Upper lobe of right lung (tissue), 1 donor: ENCODE data around the gene ANO2. TPM values are rescaled to one million over a fixed set of nuclear protein-coding genes. Genes with fewer than 3 reads are reported as not detected.

Experiments used
- ATAC-seq: fragments of 200-7000 bp; cut with Tn5 transposase; one replicate; pipeline ENCODE4 v1.9.1; 2020; ENCODE audit warnings: mild to moderate bottlenecking, moderate library complexity
- DNase-seq: peaks from one replicate; pipeline ENCODE4 v3.0.0-alpha.2; 2020
- H3K27ac ChIP-seq: fragments of 200-600 bp; one replicate; pipeline ENCODE4 v1.8.0; 2022
- H3K27me3 ChIP-seq: fragments of 200-600 bp; one replicate; pipeline ENCODE4 v1.8.0; 2022; ENCODE audit warnings: mild to moderate bottlenecking
- H3K36me3 ChIP-seq: fragments of 200-600 bp; one replicate; pipeline ENCODE4 v1.8.0; 2022
- H3K4me1 ChIP-seq: fragments of 200-600 bp; one replicate; pipeline ENCODE4 v1.8.0; 2022
- H3K4me3 ChIP-seq: fragments of 200-600 bp; one replicate; pipeline ENCODE4 v1.8.0; 2022; ENCODE audit warnings: mild to moderate bottlenecking
- H3K9me3 ChIP-seq: fragments of 200-600 bp; one replicate; pipeline ENCODE4 v1.8.0; 2022
- intact Hi-C: fragments of 100-400 bp; cut with DNase I; formaldehyde crosslinking; loops from one replicate; pipeline ENCODE4 v1.11.0; 2022
- total RNA-seq: library from RNA; stranded (reverse); fragmentation: NEBNext Ultra II Directional; extraction: Animal tissue kit (Norgen Biotek cat#: 25700); gene quantifications from one replicate; pipeline ENCODE4 v1.2.1, GENCODE V29; 2021
- TF ChIP-seq, protein P1 (sequence below): fragments of 200-600 bp; IDR thresholded peaks from one replicate; pipeline ENCODE4 v1.8.0; 2022; ENCODE audit warnings: antibody characterized with exemption
- donor health status: DM: no; HTN: yes; CAD: no; lungs with severe emphysema.

ANO2 gene
- total RNA-seq, 1 donor from 2014 or later: 36.8 TPM

DNA sequence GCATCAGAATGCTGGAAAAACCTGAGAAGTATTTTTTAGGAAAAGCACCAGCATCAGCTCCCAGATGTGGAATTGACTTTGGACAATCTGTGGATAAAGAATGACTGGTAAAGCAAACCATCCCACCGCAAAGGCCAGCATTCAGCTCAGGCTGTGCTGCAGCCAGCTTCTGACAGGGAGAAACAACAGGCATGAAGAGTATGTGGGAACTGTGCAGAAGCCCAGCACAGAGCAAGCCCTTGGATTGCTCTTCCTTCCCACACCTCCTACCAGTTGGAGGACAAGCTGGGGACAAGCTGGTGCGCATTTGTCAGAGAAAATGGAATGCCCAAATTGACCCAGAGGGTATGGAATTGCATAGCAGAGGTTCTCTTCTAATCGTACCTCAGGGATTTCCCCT, 228.1 kb downstream of the ANO2 start:
- TF ChIP-seq, protein P1, sequence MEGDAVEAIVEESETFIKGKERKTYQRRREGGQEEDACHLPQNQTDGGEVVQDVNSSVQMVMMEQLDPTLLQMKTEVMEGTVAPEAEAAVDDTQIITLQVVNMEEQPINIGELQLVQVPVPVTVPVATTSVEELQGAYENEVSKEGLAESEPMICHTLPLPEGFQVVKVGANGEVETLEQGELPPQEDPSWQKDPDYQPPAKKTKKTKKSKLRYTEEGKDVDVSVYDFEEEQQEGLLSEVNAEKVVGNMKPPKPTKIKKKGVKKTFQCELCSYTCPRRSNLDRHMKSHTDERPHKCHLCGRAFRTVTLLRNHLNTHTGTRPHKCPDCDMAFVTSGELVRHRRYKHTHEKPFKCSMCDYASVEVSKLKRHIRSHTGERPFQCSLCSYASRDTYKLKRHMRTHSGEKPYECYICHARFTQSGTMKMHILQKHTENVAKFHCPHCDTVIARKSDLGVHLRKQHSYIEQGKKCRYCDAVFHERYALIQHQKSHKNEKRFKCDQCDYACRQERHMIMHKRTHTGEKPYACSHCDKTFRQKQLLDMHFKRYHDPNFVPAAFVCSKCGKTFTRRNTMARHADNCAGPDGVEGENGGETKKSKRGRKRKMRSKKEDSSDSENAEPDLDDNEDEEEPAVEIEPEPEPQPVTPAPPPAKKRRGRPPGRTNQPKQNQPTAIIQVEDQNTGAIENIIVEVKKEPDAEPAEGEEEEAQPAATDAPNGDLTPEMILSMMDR: no peak
- DNase-seq (no peak), ATAC-seq (no peak)
- no peaks in the 10 kb centered on the region for H3K27me3 ChIP-seq
- no peaks in the 10 kb centered on the region for H3K4me1 ChIP-seq
- no peaks in the 10 kb centered on the region for H3K9me3 ChIP-seq
- no peak overlapping the region for H3K27ac ChIP-seq
- no peak overlapping the region for H3K4me3 ChIP-seq
- intact Hi-C loops: no loop called here
- H3K36me3 ChIP-seq: no peaks in the 10 kb centered on the region

DNA sequence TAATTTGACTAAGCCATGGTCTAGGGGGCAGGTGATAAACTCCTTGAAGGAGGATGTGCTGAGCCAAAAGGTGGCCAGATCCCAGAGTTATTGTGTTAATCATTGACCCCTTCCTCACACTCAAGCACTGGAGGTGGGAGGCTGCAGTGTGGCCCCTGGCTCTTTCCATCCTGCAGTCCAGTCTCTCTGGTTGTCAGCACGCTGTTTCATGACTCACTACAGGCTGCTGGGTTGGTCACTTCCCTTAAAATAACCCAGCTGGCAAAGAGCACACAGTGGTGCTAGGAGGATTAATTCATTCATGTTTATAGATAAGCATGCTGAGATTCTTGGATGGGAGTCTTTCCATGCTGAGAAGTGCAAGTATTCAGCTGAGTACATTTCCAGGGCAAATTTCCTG, 228.9 kb downstream of the ANO2 start:
- Histone ChIP-seq H3K4me1 (no peaks in the 10 kb centered on the region), H3K27ac (no peak overlapping the region), H3K27me3 (no peaks in the 10 kb centered on the region), H3K36me3 (no peaks in the 10 kb centered on the region), H3K4me3 (no peak overlapping the region), H3K9me3 (no peaks in the 10 kb centered on the region)
- DNase-seq (no peak), ATAC-seq (no peak)
- intact Hi-C loops: no loop called here
- TF ChIP-seq, protein P1: no peak

DNA sequence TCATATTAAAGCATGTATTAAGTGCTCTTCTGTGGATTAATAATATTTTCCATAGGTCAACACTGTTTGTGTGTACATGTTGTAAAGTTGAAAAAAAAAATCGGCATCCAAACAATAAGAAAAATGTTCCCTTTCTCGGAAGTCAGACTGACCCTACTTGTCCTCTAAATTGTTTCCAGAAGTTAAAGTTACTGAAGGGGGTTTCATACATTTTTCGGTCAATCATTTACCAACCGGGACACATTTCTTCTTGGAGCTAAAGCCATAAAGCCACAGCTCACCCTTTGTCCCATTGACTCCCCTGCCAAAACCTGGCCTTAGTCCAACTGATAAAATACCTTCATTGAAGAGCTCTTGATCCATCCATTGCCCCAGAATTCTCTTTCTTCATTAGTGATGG, 230.0 kb downstream of the ANO2 start:
- Histone ChIP-seq H3K36me3 (no peaks in the 10 kb centered on the region), H3K4me3 (no peak overlapping the region), H3K9me3 (no peaks in the 10 kb centered on the region), H3K27ac (no peak overlapping the region), H3K27me3 (no peaks in the 10 kb centered on the region), H3K4me1 (no peaks in the 10 kb centered on the region)
- intact Hi-C loops: no loop called here
- no peak for ATAC-seq
- TF ChIP-seq, protein P1: no peak
- DNase-seq: no peak

DNA sequence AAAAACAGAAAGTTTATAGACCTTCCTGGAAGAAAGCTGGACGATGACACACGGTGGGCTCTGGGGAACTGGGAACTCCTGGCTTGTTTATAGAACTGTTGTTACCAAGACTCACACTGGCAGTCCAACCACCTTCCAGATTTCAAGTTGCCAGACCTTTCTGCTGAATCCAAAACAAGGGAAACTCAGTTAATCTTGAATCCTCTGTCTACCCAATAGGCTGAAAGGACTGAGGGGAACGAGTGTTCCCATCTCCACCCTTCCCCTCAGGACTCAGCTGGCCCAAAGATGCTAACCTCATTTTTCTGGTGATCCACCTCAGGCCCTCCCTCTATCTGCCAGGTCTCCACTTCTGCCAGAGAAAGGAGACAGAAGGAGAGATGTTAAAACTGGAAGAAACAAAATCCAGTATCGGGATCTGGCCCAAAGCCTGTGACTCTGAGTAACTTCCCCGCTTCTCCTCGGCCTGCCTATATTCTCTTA, 231.4 kb downstream of the ANO2 start:
- Histone ChIP-seq H3K27me3 (no peaks in the 10 kb centered on the region), H3K27ac (no peak overlapping the region), H3K36me3 (no peaks in the 10 kb centered on the region), H3K4me3 (no peak overlapping the region), H3K9me3 (no peaks in the 10 kb centered on the region), H3K4me1 (no peaks in the 10 kb centered on the region)
- no peak for DNase-seq
- TF ChIP-seq, protein P1: no peak
- intact Hi-C loops: no loop called here
- no peak for ATAC-seq

DNA sequence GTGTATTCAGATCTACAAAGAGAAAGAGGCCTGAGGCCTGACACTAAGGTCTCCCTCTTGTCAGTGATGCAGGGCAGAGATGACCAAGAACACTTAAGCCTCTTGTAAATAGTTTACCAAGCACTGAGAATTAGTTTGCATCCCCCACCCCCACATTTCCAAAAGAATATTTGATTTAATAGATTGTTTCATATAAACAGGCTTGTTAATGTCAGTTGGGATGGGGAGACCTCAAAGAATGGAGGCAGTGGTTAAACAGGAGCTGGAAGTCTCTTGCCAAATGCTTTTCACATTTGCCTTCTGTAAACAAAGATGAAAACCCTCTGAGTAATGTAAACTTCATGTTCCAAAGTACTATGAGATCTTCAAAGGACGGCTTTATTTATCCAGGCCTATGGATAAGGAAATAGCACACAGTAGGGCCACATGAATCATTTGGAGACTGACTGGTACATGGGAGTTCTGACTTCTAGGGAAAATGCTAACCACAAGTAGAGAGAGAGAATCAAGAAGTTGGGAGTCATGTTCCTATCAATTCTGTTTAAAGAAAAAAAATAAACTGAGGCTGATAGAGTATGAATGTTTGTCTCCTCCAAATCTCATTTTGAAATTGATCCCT, 234.7 kb downstream of the ANO2 start:
- TF ChIP-seq, protein P1: no peak
- H3K27ac ChIP-seq: no peak overlapping the region
- intact Hi-C loops: no loop called here
- no peaks in the 10 kb centered on the region for H3K27me3 ChIP-seq
- no peak for DNase-seq
- no peaks in the 10 kb centered on the region for H3K9me3 ChIP-seq
- H3K4me1 ChIP-seq: no peaks in the 10 kb centered on the region
- H3K36me3 ChIP-seq: no peaks in the 10 kb centered on the region
- ATAC-seq: no peak
- no peak overlapping the region for H3K4me3 ChIP-seq

DNA sequence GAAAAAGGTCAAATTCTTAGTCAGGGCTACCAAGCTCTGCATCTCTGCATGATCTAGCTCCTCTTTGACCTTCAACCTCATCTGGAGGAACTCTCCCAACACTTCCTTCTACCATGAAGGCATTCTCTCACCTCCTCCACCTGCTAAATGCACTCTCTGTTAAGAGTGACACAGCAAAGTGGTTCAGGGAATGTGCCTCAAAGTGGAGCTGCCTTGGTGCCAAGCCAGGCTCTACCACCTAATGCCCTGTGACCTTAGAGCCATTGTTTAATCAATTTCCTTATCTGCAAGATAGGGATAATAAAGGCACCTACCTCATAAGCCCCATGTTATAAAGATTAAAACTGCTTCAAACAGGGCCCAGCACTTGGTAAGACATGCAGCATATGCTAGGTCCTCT, 236.7 kb downstream of the ANO2 start:
- Histone ChIP-seq H3K4me1 (no peaks in the 10 kb centered on the region), H3K27ac (no peak overlapping the region), H3K27me3 (no peaks in the 10 kb centered on the region), H3K9me3 (no peaks in the 10 kb centered on the region), H3K4me3 (no peak overlapping the region), H3K36me3 (no peaks in the 10 kb centered on the region)
- TF ChIP-seq, protein P1: no peak
- DNase-seq: no peak
- intact Hi-C loops: no loop called here
- ATAC-seq: no peak
